T-cell (primary cell): ENCODE data around the gene GALK2. TPM values are rescaled to one million over a fixed set of nuclear protein-coding genes. Genes with fewer than 3 reads are reported as not detected.

ENCODE experiments used
- ATAC-seq, 4 experiments: fragments of 200-7000 bp in 3 of 4; fragments of 150-1000 bp in 1 of 4; cut with Tn5 transposase; replicated peaks in 1 of 4; 1 replicate in 3 of 4; 2 replicates in 1 of 4; pipeline ENCODE4 v1.10.0; 2021; ENCODE audit warnings: moderate library complexity in 3 of 4, mild to moderate bottlenecking in 2 of 4, moderate number of reproducible peaks in 1 of 4
- CTCF ChIA-PET, 2 donors: fragments of 300-600 bp; sonication (Branson Sonifier 250); formaldehyde crosslinking; loops; one replicate each; lab custom pipeline; 2022; ENCODE audit warnings: antibody characterized with exemption in 2 of 2; lab: Charles Lee
- POLR2A ChIA-PET, 2 donors: fragments of 300-600 bp; sonication (Branson Sonifier 250); formaldehyde crosslinking; loops; one replicate each; lab custom pipeline; 2022; ENCODE audit warnings: antibody characterized with exemption in 2 of 2; lab: Charles Lee
- DNase-seq, 35 experiments: peaks; one replicate each; pipeline versions ENCODE4 v3.0.0 to v3.0.0-alpha.2; 2013 to 2023
- H3K27ac ChIP-seq: one replicate; pipeline ENCODE4 v1.5.1; 2013; ENCODE audit warnings: low read length
- H3K27me3 ChIP-seq, 2 experiments: replicated peaks in 1 of 2; 1 replicate in 1 of 2; 2 replicates in 1 of 2; pipeline versions ENCODE4 v1.6.1 to v1.7.0; 2013; ENCODE audit warnings: low read length in 1 of 2, mixed read lengths in 1 of 2; ENCODE audit not compliant: control insufficient read depth in 2 of 2, insufficient read depth in 2 of 2; ENCODE audit errors: extremely low read depth in 1 of 2
- H3K36me3 ChIP-seq, 2 donors: 1 replicate in 1 of 2; 2 replicates in 1 of 2; pipeline versions ENCODE4 v1.6.1 to v1.7.0; 2013; ENCODE audit warnings: low read length in 1 of 2; ENCODE audit not compliant: control insufficient read depth in 2 of 2, insufficient read depth in 1 of 2; ENCODE audit errors: extremely low read depth in 1 of 2
- H3K4me1 ChIP-seq, 2 experiments: 1 replicate in 1 of 2; 2 replicates in 1 of 2; pipeline versions ENCODE4 v1.6.1 to v1.7.0; 2013; ENCODE audit warnings: low read length in 2 of 2, mixed read lengths in 1 of 2; ENCODE audit not compliant: insufficient read depth in 2 of 2, control insufficient read depth in 1 of 2; ENCODE audit errors: extremely low read depth in 1 of 2
- H3K4me3 ChIP-seq, 2 donors: 1 replicate in 1 of 2; 2 replicates in 1 of 2; pipeline versions ENCODE4 v1.5.1 to v1.7.0; 2013; ENCODE audit warnings: mild to moderate bottlenecking in 2 of 2, low read length in 1 of 2, moderate library complexity in 1 of 2; ENCODE audit not compliant: control insufficient read depth in 1 of 2; ENCODE audit errors: extremely low read depth in 1 of 2
- H3K9me3 ChIP-seq: 2 replicates; pipeline ENCODE4 v1.7.0; 2013
- H3K27ac Mint-ChIP-seq, 2 donors: one replicate each; pipeline ENCODE4 v1.8.0; 2020 to 2021; ENCODE audit warnings: mild to moderate bottlenecking in 2 of 2, mixed read lengths in 2 of 2
- H3K27me3 Mint-ChIP-seq, 2 donors: one replicate each; pipeline ENCODE4 v1.8.0; 2021 to 2022; ENCODE audit warnings: mixed read lengths in 2 of 2
- H3K36me3 Mint-ChIP-seq: one replicate; pipeline ENCODE4 v1.8.0; 2021; ENCODE audit warnings: mixed read lengths
- H3K4me1 Mint-ChIP-seq, 3 donors: one replicate each; pipeline ENCODE4 v1.8.0; 2020 to 2022; ENCODE audit warnings: mixed read lengths in 3 of 3, mild to moderate bottlenecking in 1 of 3
- H3K4me3 Mint-ChIP-seq, 3 donors: one replicate each; pipeline ENCODE4 v1.8.0; 2020 to 2022; ENCODE audit warnings: mild to moderate bottlenecking in 3 of 3, mixed read lengths in 3 of 3, moderate library complexity in 3 of 3
- H3K9me3 Mint-ChIP-seq, 3 donors: one replicate each; pipeline ENCODE4 v1.8.0; 2020 to 2022; ENCODE audit warnings: mixed read lengths in 3 of 3
- WGBS: methylation state at CpG from one replicate; pipeline ENCODE4 v1.1.5; 2013; ENCODE audit warnings: missing lambda C conversion rate; ENCODE audit not compliant: insufficient coverage; 5-methylcytosine and 5-hydroxymethylcytosine counted together
- total RNA-seq, 35 experiments: library from RNA in 6 of 35; stranded (reverse) in 6 of 35; fragments of 120-200 nt in 1 of 35; gene quantifications; one replicate each; pipeline versions ENCODE4 v1.2.1 to v1.2.4 and lab custom pipeline; 2013 to 2026

The GALK2 gene
- total RNA-seq, 5 donors from 2014 or later (not counting 1 experiment from before 2014, with no cell fraction given): 18.5 to 26.3 (median 25.7) TPM

GRCh38 chr15:49315391-49315823 lies 145.4 kb downstream of the GALK2 start:
- Mint-ChIP-seq H3K36me3 (peaks cover 70% of the 10 kb centered on the region), H3K27me3 (no peaks in the 10 kb centered on the region), H3K4me1 (peaks cover 0 to 2% (median 0%) of the 10 kb centered on the region in 3 donors), H3K27ac (no peak overlapping the region), H3K4me3 (no peak overlapping the region), H3K9me3 (no peaks in the 10 kb centered on the region)
- Histone ChIP-seq H3K4me3 (no peak overlapping the region), H3K27ac (no peak overlapping the region), H3K4me1 (no peaks in the 10 kb centered on the region), H3K27me3 (no peaks in the 10 kb centered on the region), H3K9me3 (no peaks in the 10 kb centered on the region), H3K36me3 (peaks cover 9 to 25% of the 10 kb centered on the region in 2 donors)
- POLR2A ChIA-PET: no interaction called here
- DNase-seq (no peak), ATAC-seq (no peak)
- CTCF ChIA-PET: interaction anchor here in 1 of 2 donors (0.6 kb wide), 1 partner anchor 39 kb away, joined by 5 read pairs; no protein-coding TSS in a partner anchor
- 100% methylated on average over 1 of the region's 2 CpGs for WGBS

- H3K9me3 ChIP-seq: no peaks in the 10 kb centered on the region
- ChIA-PET POLR2A (no interaction called here), CTCF (interaction anchor here in 1 of 2 donors (0.5 kb wide), 1 partner anchor 854 kb away, joined by 3 read pairs; no protein-coding TSS in a partner anchor)
- no peaks in the 10 kb centered on the region for H3K4me1 ChIP-seq
- Mint-ChIP-seq H3K9me3 (no peaks in the 10 kb centered on the region), H3K4me1 (peaks cover 0 to 5% (median 2%) of the 10 kb centered on the region in 3 donors), H3K27ac (no peak overlapping the region), H3K36me3 (peaks cover 62% of the 10 kb centered on the region), H3K27me3 (no peaks in the 10 kb centered on the region), H3K4me3 (no peak overlapping the region)
- no peak for DNase-seq
- H3K27me3 ChIP-seq: no peaks in the 10 kb centered on the region
- no CpG with 5 or more reads among the region's 1 CpG for WGBS
- no peak overlapping the region for H3K27ac ChIP-seq
- H3K4me3 ChIP-seq: no peak overlapping the region
- no peak for ATAC-seq
- peaks cover 5 to 29% of the 10 kb centered on the region in 2 donors for H3K36me3 ChIP-seq
Observed at GRCh38 chr15:49320351-49320750, 150.3 kb downstream of the GALK2 start.

- Mint-ChIP-seq H3K36me3 (peaks cover 58% of the 10 kb centered on the region), H3K27me3 (no peaks in the 10 kb centered on the region), H3K4me3 (no peak overlapping the region), H3K4me1 (peaks cover 0 to 5% (median 2%) of the 10 kb centered on the region in 3 donors), H3K27ac (no peak overlapping the region), H3K9me3 (no peaks in the 10 kb centered on the region)
- no peak for DNase-seq
- no peak overlapping the region for H3K4me3 ChIP-seq
- POLR2A ChIA-PET: no interaction called here
- WGBS: no CpG with 5 or more reads among the region's 1 CpG
- H3K9me3 ChIP-seq: no peaks in the 10 kb centered on the region
- H3K4me1 ChIP-seq: no peaks in the 10 kb centered on the region
- H3K27ac ChIP-seq: no peak overlapping the region
- H3K27me3 ChIP-seq: no peaks in the 10 kb centered on the region
- no peak for ATAC-seq
- peaks cover 8 to 29% of the 10 kb centered on the region in 2 donors for H3K36me3 ChIP-seq
- CTCF ChIA-PET: no interaction called here
Observed at GRCh38 chr15:49323207-49323606, 153.2 kb downstream of the GALK2 start.

- Mint-ChIP-seq H3K27ac (no peak overlapping the region), H3K9me3 (no peaks in the 10 kb centered on the region), H3K27me3 (no peaks in the 10 kb centered on the region), H3K4me1 (no peaks in the 10 kb centered on the region), H3K4me3 (no peak overlapping the region), H3K36me3 (peaks cover 44% of the 10 kb centered on the region)
- ChIA-PET POLR2A (no interaction called here), CTCF (no interaction called here)
- no peaks in the 10 kb centered on the region for H3K27me3 ChIP-seq
- no peak overlapping the region for H3K4me3 ChIP-seq
- WGBS: 94% methylated on average over 3 of the region's 4 CpGs
- H3K9me3 ChIP-seq: no peaks in the 10 kb centered on the region
- H3K4me1 ChIP-seq: no peaks in the 10 kb centered on the region
- ATAC-seq (no peak), DNase-seq (no peak)
- H3K27ac ChIP-seq: no peak overlapping the region
- H3K36me3 ChIP-seq: peaks cover 3 to 11% of the 10 kb centered on the region in 2 donors
Observed at GRCh38 chr15:49327927-49328326, 157.9 kb downstream of the GALK2 start.

- no peak overlapping the region for H3K4me3 ChIP-seq
- CTCF ChIA-PET: interaction anchor here in 1 of 2 donors (0.7 kb wide), 1 partner anchor 214 kb away, joined by 3 read pairs; no protein-coding TSS in a partner anchor
- POLR2A ChIA-PET: interaction anchor here in 1 of 2 donors (0.6 to 0.7 kb wide), 2 partner anchors 19 to 404 kb away, joined by 3 to 6 read pairs; no protein-coding TSS in a partner anchor
- no peaks in the 10 kb centered on the region for H3K4me1 ChIP-seq
- Mint-ChIP-seq H3K27me3 (no peaks in the 10 kb centered on the region), H3K9me3 (no peaks in the 10 kb centered on the region), H3K4me1 (no peaks in the 10 kb centered on the region), H3K27ac (no peak overlapping the region), H3K36me3 (peaks cover 38% of the 10 kb centered on the region), H3K4me3 (no peak overlapping the region)
- DNase-seq: no peak
- H3K27ac ChIP-seq: no peak overlapping the region
- no peak for ATAC-seq
- peaks cover 3 to 11% of the 10 kb centered on the region in 2 donors for H3K36me3 ChIP-seq
- no peaks in the 10 kb centered on the region for H3K27me3 ChIP-seq
- no peaks in the 10 kb centered on the region for H3K9me3 ChIP-seq
Observed at GRCh38 chr15:49328941-49329340, 158.9 kb downstream of the GALK2 start.

- peaks cover 3 to 11% of the 10 kb centered on the region in 2 donors for H3K36me3 ChIP-seq
- Mint-ChIP-seq H3K4me3 (no peak overlapping the region), H3K4me1 (no peaks in the 10 kb centered on the region), H3K27me3 (no peaks in the 10 kb centered on the region), H3K36me3 (peaks cover 41% of the 10 kb centered on the region), H3K27ac (no peak overlapping the region), H3K9me3 (no peaks in the 10 kb centered on the region)
- no peaks in the 10 kb centered on the region for H3K4me1 ChIP-seq
- CTCF ChIA-PET: no interaction called here
- no peaks in the 10 kb centered on the region for H3K27me3 ChIP-seq
- H3K27ac ChIP-seq: no peak overlapping the region
- DNase-seq: no peak
- POLR2A ChIA-PET: no interaction called here
- H3K4me3 ChIP-seq: no peak overlapping the region
- no peak for ATAC-seq
- no peaks in the 10 kb centered on the region for H3K9me3 ChIP-seq
Observed at GRCh38 chr15:49330166-49330565, 160.1 kb downstream of the GALK2 start.

GRCh38 chr15:49331442-49331841 lies 161.4 kb downstream of the GALK2 start:
- Histone ChIP-seq H3K36me3 (peaks cover 3 to 11% of the 10 kb centered on the region in 2 donors), H3K27ac (no peak overlapping the region), H3K4me3 (no peak overlapping the region), H3K4me1 (no peaks in the 10 kb centered on the region), H3K27me3 (no peaks in the 10 kb centered on the region), H3K9me3 (no peaks in the 10 kb centered on the region)
- peaks cover 44% of the 10 kb centered on the region for H3K36me3 Mint-ChIP-seq
- H3K27me3 Mint-ChIP-seq: no peaks in the 10 kb centered on the region
- POLR2A ChIA-PET: no interaction called here
- CTCF ChIA-PET: no interaction called here
- ATAC-seq: no peak
- H3K9me3 Mint-ChIP-seq: no peaks in the 10 kb centered on the region
- no peak for DNase-seq
- no peak overlapping the region for H3K4me3 Mint-ChIP-seq
- no peak overlapping the region for H3K27ac Mint-ChIP-seq
- no peaks in the 10 kb centered on the region for H3K4me1 Mint-ChIP-seq
